Aorta (tissue), 5 donors: Measurements from ENCODE around the gene NTRK1. TPM values are rescaled to one million over a fixed set of nuclear protein-coding genes. Genes with fewer than 3 reads are reported as not detected.
"Not testable (repeated sequence)": the region's sequence is repeated elsewhere in the genome, so short reads cannot be mapped to it uniquely, and the experiment has no call there.

Experiments used
- ATAC-seq: fragments of 200-7000 bp; cut with Tn5 transposase; one replicate; pipeline ENCODE4 v1.9.1; 2022; ENCODE audit warnings: moderate library complexity; ENCODE audit not compliant: low FRiP score
- DNase-seq, 2 donors: peaks; one replicate each; pipeline ENCODE4 v3.0.0-alpha.2; 2020
- H3K27ac ChIP-seq, 2 donors: one replicate each; pipeline ENCODE4 v1.5.1; 2013; ENCODE audit warnings: low read length in 2 of 2, mild to moderate bottlenecking in 2 of 2, moderate library complexity in 2 of 2, control low read depth in 1 of 2, inconsistent platforms in 1 of 2, low read depth in 1 of 2
- H3K27me3 ChIP-seq, 2 donors: one replicate each; pipeline ENCODE4 v1.6.1; 2013; ENCODE audit warnings: control low read depth in 1 of 2, low read length in 1 of 2, mild to moderate bottlenecking in 1 of 2, moderate library complexity in 1 of 2; ENCODE audit not compliant: insufficient read depth in 2 of 2, control insufficient read depth in 1 of 2
- H3K36me3 ChIP-seq, 2 donors: one replicate each; pipeline ENCODE4 v1.6.1; 2013; ENCODE audit warnings: control low read depth in 1 of 2, low read length in 1 of 2, mild to moderate bottlenecking in 1 of 2; ENCODE audit not compliant: insufficient read depth in 2 of 2, control insufficient read depth in 1 of 2
- H3K4me1 ChIP-seq, 2 donors: one replicate each; pipeline ENCODE4 v1.6.1; 2013; ENCODE audit warnings: low read length in 2 of 2, control low read depth in 1 of 2, mild to moderate bottlenecking in 1 of 2, moderate library complexity in 1 of 2; ENCODE audit not compliant: insufficient read depth in 2 of 2, control insufficient read depth in 1 of 2
- H3K4me3 ChIP-seq, 2 donors: one replicate each; pipeline ENCODE4 v1.5.1; 2013; ENCODE audit warnings: low read length in 2 of 2, control low read depth in 1 of 2, mild to moderate bottlenecking in 1 of 2
- H3K9me3 ChIP-seq: one replicate; pipeline ENCODE4 v1.6.1; 2013; ENCODE audit warnings: mild to moderate bottlenecking, low read length; ENCODE audit not compliant: control insufficient read depth
- whole genome bisulfite sequencing, 2 donors: extraction: QIAGEN DNeasy Blood & Tissue Kit; methylation state at CpG; one replicate each; pipeline ENCODE4 v1.1.7; 2013; 5-methylcytosine and 5-hydroxymethylcytosine counted together
- intact Hi-C, 2 donors: fragments of 100-400 bp; cut with DNase I; formaldehyde crosslinking; loops; one replicate each; pipeline versions ENCODE4 v1.14.2 to v1.15.0; 2022
- polyA plus RNA-seq, 2 donors: library from polyadenylated mRNA; stranded (reverse); fragments of 200-250 nt; gene quantifications; one replicate each; pipeline ENCODE4 v1.2.3, GENCODE V29; 2013
- total RNA-seq, 2 donors: library from RNA; stranded (reverse); fragmentation: NEBNext Ultra II Directional; extraction: Animal tissue kit (Norgen Biotek cat#: 25700); gene quantifications; one replicate each; pipeline ENCODE4 v1.2.1, GENCODE V29; 2021
- donor health status: healthy with polysubstance abuse.
- donor health status: Bipolar disorder and iron deficiency.
- donor health status: DM: no; HTN: no; CAD: no.
- donor health status: DM: no; HTN: no; CAD: no.
- donor health status: DM: yes; HTN: yes; CAD: no.

Gene NTRK1
- total and polyA plus RNA-seq, 4 donors = 0.50 to 3.5 (median 0.88) TPM

DNA sequence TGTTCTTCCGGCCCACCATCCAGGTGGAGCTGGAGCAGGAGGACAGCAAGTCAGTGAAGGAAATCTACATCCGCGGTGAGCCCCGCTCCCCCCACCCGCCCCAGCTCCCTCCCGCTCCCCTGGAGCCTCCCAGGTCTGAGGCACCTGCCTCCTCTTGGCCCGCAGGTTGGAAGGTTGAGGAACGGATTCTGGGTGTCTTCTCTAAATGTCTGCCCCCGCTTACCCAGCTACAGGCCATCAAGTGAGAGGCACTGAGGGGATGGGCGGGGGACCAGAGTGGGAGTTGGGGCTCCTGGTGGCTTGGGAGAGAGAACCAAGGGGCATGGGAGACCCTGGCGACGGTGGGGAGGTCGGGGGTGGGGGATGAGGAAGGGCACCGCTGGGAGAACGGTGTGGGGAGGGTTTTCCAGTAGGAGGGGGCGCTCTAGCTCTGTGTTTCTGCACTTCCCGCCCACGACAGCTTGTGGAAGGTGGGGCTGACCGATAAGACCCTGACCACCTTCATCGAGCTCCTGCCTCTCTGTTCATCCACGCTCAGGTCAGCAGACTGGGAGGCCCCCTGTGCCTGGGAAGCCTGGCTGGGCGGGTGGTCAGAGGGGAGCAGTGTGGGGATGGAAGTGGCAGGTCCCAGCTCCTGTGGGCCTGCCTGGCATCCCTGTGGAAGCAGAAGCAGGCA lies 64.0 kb downstream of the NTRK1 start:
- no peak for DNase-seq
- 47 to 50% methylated on average over 22 of the region's 22 CpGs for WGBS, 2 donors
- Histone ChIP-seq H3K27me3 (peaks cover 0 to 3% of the 10 kb centered on the region in 2 donors), H3K36me3 (no peaks in the 10 kb centered on the region), H3K9me3 (no peaks in the 10 kb centered on the region), H3K4me1 (no peaks in the 10 kb centered on the region), H3K4me3 (no peak overlapping the region), H3K27ac (no peak overlapping the region)
- intact Hi-C loops = loop anchor here in 1 of 2 donors (5.0 kb wide), 2 partner anchors 32 to 87 kb away; partner anchors contain the start of gene PEAR1
- ATAC-seq = no peak

DNA sequence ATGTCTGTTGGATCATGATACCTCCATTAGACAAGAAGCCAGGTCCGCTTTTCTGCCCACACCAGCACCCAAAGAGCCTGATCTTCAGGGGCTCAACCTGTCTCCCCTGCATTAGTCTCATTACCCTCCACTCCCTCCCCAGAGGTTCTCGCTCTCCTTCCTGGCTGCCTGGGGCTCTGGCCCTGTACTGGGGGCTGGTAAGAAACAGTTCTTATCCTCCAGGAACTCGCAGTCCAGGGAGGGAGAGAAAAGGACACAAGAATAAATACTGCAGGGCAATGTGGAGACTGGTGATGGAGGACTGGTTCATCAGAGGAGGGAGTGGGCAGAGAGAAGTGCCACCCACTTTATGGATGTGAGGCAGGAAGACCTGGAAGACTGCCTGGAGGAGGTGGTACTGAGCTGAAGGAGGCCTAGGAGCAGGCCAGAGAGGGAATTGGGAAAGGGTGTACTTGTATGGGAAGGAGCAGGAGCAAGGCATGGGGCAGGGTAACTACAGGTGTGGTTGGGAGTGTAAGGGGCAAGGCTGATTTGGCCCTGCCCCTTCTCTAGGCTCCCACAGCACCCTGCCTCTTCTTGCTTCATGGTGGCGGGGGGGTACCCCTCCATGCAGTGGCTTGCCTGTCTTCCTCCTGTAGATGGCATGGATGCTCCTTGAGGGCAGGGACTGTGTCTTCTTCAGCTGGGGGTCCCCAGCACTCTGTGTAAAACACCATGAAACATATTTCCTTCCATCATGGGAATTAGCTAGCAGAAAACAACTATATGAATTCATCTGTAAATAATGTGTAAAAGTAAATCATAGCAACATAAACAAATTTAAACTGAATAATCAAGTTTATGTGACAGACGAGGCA lies 64.7 kb downstream of the NTRK1 start:
- H3K27me3 ChIP-seq = peaks cover 0 to 3% of the 10 kb centered on the region in 2 donors
- WGBS, 2 donors = 86 to 90% methylated on average over 5 of the region's 5 CpGs
- H3K4me1 ChIP-seq = no peaks in the 10 kb centered on the region
- no peaks in the 10 kb centered on the region for H3K9me3 ChIP-seq
- ATAC-seq (no peak), DNase-seq (no peak)
- H3K4me3 ChIP-seq = no peak overlapping the region
- H3K27ac ChIP-seq = no peak overlapping the region
- intact Hi-C loops = loop anchor here in 1 of 2 donors (5.0 kb wide), 2 partner anchors 33 to 88 kb away; partner anchors contain the start of gene PEAR1
- no peaks in the 10 kb centered on the region for H3K36me3 ChIP-seq

DNA sequence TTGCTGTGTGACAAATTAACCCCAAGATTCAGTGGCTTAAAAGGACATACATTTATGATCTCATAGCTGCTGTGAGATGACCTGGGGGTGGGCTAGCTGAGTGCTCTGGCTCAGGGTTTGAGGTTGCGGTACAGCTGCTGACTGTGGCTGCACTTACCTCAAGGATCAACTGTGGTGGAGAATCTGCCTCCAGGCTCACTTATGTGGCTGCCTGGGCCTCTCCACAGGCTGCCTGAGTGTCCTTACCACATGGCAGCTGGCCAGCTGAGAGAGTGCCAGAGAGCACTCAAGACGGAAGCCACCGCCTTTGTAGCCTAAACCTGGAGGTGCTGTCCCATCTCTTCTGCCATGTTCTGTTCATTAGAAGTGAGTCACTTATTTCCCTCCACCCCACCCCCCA lies 65.5 kb downstream of the NTRK1 start:
- 57 to 64% methylated on average over 3 of the region's 3 CpGs for WGBS, 2 donors
- intact Hi-C loops = loop anchor here in 1 of 2 donors (5.0 kb wide), 2 partner anchors 34 to 89 kb away; partner anchors contain the start of gene PEAR1
- ATAC-seq = no peak

DNA sequence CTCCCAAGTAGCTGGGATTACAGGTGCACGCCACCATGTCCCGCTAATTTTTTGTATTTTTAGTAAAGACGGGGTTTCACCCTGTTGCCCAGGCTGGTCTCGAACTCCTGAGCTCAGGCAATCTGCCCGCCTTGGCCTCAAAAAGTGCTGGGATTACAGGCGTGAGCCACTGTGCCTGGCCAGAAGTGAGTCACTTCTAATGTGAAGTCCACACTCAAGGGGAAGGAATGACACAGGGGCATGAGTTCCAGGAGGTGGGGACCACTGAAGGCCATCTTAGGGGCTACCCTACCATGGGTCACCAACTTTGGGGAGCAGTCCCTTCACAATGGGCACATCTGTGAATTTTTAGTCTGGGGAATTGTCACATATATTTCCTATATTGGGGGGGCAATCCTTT lies 66.0 kb downstream of the NTRK1 start:
- intact Hi-C loops = loop anchor here in 1 of 2 donors (5.0 kb wide), 2 partner anchors 34 to 89 kb away; partner anchors contain the start of gene PEAR1
- H3K36me3 ChIP-seq, H3K4me1 ChIP-seq, H3K4me3 ChIP-seq, H3K9me3 ChIP-seq, H3K27ac ChIP-seq, H3K27me3 ChIP-seq, ATAC-seq: not testable (repeated sequence)
- 83 to 85% methylated on average over 6 of the region's 6 CpGs for WGBS, 2 donors
- peak in 1 of 2 donors; percentile 27 for DNase-seq

More for the DNA sequence above, 65.5 kb downstream of the NTRK1 start:
- DNase-seq = peak; percentile 67 to 75
- H3K36me3 ChIP-seq = no peaks in the 10 kb centered on the region
- no peak overlapping the region for H3K27ac ChIP-seq
- H3K4me3 ChIP-seq = no peak overlapping the region
- no peaks in the 10 kb centered on the region for H3K9me3 ChIP-seq
- peaks cover 0 to 2% of the 10 kb centered on the region in 2 donors for H3K27me3 ChIP-seq
- H3K4me1 ChIP-seq = no peaks in the 10 kb centered on the region

DNA sequence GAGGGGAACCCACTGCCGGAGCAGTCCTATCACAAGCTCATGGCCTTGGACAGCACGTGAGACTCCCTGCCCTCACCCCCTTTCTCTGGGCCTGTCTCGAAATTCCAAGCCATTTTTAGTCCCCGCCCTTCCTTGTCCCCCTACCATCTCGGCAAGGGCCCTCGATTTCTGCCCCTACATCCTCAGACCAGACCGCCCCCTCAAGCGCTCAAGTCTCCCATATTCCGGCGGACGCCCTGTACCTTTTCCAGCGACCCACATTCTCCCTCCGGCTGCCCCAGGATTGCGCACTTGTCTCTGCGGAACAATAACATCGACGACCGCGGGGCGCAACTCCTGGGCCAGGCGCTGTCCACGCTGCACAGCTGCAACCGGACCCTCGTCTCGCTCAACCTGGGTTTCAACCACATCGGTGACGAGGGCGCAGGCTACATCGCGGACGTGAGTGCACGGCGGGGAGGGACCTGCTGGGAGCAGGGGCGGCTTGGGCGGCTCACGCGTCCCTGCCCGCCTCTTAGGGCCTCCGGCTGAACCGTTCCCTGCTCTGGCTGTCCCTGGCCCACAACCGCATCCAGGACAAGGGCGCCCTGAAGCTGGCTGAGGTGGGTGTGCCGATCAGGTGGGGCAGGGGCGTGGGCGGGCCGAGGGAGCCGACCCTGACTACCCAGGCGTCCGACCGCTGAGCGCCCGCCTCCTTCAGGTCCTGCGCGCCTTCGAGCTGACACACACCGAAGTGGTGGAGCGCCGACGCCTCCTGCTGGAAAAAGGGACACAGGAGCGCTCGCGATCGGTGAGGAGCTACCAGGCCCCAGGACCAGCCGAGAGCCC lies 66.8 kb downstream of the NTRK1 start:
- Histone ChIP-seq H3K27me3 (peaks cover 0 to 2% of the 10 kb centered on the region in 2 donors), H3K4me1 (no peaks in the 10 kb centered on the region), H3K27ac (no peak overlapping the region), H3K9me3 (no peaks in the 10 kb centered on the region), H3K4me3 (no peak overlapping the region), H3K36me3 (no peaks in the 10 kb centered on the region)
- DNase-seq (peak; percentile 82 to 91), ATAC-seq (peak; percentile 53)
- intact Hi-C loops = loop anchor here in 1 of 2 donors (5.0 kb wide), 2 partner anchors 35 to 90 kb away; partner anchors contain the start of gene PEAR1
- WGBS, 2 donors = 4 to 6% methylated on average over 62 to 64 of the region's 64 CpGs

DNA sequence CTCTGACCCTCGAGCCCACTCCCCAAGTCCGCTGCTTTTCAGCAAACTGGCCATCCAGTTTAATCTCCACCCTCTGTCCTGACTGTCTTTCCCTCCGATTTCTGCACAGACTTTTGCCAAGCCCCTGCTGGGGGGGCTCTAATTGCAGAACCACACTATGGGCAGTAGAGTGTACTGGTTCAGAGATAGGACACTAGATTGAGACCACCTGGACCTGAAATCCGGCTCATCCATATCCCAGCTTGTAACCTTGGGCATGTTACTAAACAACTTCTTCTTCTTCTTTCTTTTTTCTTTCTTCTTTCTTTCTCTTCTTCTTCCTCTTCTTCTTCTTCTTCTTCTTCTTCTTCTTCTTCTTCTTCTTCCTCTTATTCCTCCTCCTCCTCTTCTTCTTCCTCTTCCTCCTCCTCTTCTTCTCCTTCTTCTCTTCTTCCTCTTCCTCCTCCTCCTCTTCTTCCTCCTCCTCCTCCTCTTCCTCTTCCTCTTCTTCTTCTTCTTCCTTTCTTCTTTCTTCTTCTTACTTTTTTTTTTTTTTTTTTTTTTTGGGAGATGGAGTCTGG lies 67.5 kb downstream of the NTRK1 start:
- Histone ChIP-seq H3K27ac (no peak overlapping the region), H3K9me3 (no peaks in the 10 kb centered on the region), H3K4me1 (no peaks in the 10 kb centered on the region), H3K27me3 (peaks cover 0 to 2% of the 10 kb centered on the region in 2 donors), H3K36me3 (no peaks in the 10 kb centered on the region), H3K4me3 (no peak overlapping the region)
- DNase-seq = no peak
- intact Hi-C loops = loop anchor here in 1 of 2 donors (5.0 kb wide), 2 partner anchors 36 to 91 kb away; partner anchors contain the start of gene PEAR1
- no peak for ATAC-seq
- WGBS, 2 donors = 14 to 16% methylated on average over 4 of the region's 4 CpGs

DNA sequence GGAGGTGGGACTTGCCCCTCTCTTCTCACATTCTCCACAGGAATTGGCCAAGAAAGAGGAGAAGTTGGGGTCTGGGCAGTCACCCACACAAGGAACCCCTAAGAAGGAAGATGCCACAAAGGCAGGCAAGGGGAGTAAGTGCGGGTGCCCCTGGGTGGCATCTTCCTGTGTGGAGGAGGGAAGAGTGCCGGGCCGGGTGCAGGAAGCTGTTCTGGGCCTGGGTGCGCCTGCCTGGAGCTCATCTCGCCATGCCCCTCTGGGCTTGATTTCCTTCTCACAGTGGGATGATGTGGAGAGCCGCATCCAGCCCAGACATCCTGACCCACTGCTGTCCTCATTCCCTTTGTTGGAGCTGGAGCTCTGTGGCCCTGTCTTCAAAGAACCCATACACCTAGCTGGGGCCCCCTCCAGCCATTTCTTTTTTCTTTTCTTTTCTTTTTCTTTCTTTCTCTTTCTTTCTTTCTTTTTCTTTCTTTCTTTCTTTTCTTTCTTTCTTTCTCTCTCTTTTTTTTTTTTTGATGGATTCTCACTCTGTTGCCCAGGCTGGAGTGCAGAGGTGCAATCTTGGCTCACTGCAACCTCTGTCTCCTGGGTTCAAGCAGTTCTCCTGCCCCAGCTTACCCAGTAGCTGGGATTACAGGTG lies 69.1 kb downstream of the NTRK1 start:
- Histone ChIP-seq H3K36me3 (no peaks in the 10 kb centered on the region), H3K27me3 (peaks cover 0 to 2% of the 10 kb centered on the region in 2 donors), H3K4me1 (no peaks in the 10 kb centered on the region), H3K4me3 (no peak overlapping the region), H3K9me3 (no peaks in the 10 kb centered on the region), H3K27ac (no peak overlapping the region)
- intact Hi-C loops = loop anchor here in 1 of 2 donors (5.0 kb wide), 2 partner anchors 37 to 92 kb away; partner anchors contain the start of gene PEAR1
- DNase-seq = peak in 1 of 2 donors; percentile 55
- WGBS, 2 donors = 55 to 68% methylated on average over 6 of the region's 6 CpGs
- no peak for ATAC-seq
